GM18498 (cell line): ENCODE data around the gene MRNIP.

ENCODE experiments used
- ATAC-seq: cut with Tn5 transposase; IDR thresholded peaks from one replicate; pipeline ENCODE4 v1.9.1; 2021; ENCODE audit warnings: mild to moderate bottlenecking, moderate library complexity; ENCODE audit not compliant: unreplicated experiment

Gene MRNIP

DNA sequence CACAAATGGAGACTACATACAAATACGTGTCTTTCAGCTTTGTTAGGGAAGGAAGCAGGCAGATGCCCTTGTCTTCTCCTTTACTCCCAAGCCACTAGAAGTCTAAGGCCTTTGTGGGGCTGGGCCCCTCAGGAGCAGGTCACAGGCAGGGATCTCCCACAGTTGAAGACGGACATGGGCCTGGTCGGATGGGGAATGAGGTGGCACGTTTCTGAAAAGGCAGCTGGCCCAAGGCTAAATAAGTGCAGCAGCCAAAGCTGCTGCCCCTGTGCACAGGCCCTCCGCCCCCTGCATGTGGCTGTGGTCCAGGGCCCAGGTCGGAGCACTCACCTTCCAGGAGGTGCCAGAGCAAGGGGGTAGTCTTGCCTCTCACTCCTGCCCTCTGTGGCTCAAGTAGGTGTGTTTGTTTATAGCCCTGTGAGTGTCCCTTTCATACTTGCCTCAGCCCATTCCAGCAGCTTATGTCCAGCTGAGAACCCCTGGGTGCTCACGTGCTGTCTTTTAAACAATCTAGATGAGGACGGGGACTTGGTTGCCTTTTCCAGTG lies 36.1 kb downstream of the MRNIP start:
- ATAC-seq = no peak

DNA sequence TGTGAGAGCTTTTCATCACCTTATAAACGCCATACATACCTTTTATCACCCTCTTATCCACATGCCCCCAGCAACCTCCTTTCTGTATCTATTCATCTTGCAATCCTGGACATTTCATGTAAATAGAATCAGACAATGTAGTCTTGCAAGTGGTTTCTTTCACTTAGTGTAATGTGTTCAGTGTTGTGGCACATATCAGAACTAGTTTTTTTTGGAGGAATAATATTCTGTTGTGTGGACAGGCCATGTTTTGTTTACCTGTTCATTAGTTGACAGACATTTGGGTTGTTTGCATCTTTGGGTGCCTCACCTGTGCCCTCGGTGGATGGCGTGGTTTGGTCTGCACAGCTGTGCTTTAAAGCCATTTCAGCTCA lies 36.6 kb downstream of the MRNIP start:
- ATAC-seq = no peak

DNA sequence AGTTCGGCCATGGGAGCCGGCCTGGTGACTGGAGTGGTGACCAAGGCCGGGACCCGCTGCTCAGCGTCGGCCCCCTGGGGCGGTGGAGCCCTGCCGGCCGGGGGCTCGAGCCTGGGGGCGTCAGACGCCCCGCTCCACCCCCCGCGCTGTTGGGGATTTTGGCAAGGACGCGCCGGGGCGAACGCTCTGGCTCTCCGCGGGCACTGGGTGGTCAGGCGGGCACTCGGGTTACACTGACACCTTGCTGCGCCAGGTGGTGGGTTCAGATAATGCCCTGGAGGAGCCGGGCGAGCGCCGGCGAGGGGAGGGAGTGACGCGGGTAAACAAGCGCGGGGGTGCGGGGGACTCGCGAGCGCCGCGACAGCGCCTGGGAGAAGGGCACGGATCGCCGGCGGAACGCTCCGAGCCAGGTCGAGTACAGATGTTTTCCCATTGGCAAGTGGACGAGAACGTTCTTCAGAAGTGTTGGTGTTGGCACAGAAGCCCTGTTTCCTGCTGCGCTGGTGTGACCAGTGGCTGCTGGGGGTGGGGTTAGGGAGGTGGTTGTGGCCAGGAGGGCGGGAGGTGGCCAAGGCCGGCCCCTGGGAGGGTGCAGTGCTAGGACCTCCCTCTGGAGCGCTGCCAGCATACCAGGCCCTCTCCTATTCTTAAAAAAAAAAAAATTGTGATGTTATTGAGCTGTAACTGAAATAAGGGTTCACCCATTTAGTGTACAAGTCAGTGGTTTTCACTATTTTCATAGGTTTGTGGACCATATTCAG lies 37.1 kb downstream of the MRNIP start:
- peak; percentile 52 for ATAC-seq

DNA sequence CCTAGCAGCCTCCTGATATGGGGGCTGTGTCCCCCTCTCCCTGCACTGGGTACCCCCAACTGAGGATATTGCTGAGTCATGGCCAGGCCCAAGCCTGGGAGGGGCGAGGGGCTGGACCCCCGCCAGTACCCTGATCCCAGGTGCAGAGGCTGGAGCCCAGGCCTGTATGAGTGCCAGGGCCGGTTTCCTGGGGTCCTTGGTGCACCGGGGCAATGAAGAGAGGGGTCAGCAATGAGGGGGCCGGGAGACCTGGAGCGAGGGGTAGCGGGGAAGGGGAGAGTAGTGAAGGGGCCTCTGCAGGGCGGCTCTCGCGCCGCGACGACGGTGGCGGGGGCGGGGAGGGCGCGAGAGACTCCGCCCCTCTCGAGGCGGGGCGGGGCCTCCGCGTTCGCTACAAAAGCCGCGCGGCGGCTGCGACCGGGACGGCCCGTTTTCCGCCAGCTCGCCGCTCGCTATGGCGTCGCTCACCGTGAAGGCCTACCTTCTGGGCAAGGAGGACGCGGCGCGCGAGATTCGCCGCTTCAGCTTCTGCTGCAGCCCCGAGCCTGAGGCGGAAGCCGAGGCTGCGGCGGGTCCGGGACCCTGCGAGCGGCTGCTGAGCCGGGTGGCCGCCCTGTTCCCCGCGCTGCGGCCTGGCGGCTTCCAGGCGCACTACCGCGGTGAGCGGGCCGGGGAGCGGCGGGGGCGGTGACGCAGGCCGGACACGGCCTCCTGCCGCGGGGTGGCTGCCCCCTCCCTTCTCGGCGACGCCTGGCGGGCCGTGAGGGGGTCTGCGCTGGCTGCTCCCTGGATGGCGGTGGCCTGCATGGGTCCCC lies 37.9 kb downstream of the MRNIP start, which contains the start of gene SQSTM1:
Gene SQSTM1, plus strand, starts transcription at position 423 of the 815 bp plus-strand sequence. Its CDS starts 32 bp downstream, at position 455.
- ATAC-seq = peak; percentile 45

DNA sequence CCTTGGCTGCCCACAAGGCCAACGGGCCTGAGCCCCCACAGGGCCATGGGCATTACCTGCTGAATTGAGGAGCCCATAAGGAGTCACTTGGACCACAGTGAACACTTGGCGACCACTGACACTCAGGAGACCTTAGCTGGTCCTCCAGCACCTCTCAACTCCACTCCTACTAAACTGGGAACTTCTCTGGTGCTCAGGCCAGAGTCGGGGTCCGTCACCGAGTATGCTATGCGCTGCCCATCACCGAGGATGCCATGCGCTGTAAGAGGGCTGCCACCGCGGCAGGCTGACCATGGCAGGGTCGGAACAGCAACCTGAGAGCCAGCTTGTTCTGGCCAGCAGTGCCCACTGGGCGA lies 38.5 kb downstream of the MRNIP start:
- ATAC-seq = no peak

DNA sequence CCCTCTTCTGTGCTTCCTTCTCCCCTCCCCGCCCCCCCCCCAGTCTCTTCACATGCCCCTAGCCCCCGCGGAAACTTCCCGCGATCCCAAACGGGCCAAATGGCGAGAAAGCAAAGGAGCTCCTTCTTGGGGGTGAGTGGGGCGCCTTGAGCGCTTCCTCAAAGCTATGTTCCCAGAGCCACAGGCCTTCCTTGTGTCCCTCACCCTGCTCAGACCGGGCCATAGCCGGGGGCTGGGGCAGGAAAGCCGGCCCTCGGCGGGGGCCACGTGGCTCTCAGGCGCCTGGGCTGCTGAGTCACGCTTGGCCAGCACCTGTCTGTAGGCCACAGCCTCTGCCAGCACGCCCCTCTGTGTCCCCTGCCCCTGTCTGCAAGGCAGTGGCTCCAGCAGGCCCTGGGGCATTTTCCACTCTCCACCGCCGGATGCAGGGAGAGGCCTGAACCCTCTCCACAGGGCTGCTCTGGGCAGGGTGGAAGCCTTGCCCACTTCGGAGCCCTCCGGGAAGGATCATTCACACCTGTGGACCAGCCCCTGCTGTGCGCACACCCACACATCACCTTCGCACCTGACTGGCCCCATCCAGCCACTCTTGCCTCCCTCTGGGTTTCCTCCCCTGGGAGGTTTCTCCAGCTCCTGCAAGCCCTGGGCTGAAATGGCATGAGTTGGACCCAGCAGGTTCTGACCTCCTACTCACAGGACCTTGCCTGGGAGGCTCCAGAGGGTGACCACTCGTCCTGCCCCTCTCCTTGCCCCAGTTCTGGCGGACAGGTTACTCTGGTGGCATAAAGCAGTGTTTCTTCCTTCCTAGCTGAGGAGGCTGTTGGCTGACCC lies 39.1 kb downstream of the MRNIP start:
- no peak for ATAC-seq

DNA sequence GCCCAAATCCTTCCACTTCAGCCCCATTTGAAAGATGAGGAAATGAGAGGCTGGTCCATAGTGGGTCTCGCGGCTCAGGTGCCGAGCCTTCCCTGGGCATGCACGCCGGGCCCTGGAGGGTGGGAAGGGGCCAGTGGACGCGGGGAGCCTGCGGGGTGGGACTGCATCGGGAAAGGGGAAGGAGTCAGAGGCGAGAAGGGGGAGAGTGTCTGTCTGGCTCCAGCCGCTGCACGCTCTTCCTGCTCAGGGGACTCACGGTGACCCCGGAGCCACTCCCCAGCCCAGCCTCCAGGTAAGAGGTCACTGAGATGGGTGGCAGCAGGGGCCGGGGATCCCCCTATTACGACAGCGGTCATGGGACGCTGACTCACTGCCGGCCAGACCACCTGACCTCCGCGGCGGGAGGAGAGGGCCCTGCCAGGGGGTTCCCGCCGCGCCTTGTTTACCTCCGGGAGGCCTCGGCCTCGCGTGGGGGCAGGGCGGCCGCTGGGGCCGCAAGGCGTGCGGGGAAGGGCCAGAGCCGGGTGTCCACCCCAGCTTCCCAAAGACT lies 39.8 kb downstream of the MRNIP start:
- ATAC-seq = peak; percentile 66

DNA sequence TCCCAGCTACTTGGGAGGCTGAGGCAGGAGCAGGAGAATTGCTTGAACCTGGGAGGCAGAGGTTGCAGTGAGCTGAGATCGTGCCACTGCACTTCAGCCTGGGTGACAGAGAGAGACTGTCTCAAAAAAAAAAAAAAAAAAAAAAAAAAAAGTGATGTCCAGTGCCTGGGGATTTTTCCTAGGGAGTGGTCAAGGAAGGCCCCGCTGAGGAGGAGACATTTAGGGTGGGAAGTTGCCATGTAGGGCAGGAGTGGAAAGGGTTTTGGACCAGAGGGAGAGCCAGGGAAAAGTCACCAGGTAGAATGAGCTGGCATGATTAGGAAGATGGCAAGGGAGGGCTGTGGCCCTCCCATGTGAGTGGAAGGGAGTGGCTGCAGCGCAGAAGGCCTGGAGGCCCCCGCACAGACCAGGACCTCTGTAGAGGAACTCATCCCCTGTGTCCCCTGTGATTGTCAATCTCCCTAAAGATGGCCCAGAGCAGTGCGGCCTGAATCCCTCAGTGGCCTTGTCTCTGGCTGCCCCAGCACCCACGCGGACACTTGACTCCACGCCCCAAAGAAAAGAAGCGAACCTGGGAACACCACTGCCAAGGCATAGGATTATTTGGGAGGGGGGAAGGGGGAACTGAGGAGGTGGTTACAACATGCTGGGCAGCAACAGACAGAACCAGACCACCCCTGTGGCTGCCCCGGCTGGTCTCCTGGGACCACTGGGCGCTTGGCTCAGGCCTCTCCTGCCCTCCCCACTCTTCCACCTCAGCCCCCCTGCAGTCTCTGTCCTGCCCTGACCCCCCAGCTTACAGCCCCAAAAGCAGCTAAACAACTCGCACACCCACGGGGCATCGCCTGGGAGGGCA lies 40.5 kb downstream of the MRNIP start:
- no peak for ATAC-seq

DNA sequence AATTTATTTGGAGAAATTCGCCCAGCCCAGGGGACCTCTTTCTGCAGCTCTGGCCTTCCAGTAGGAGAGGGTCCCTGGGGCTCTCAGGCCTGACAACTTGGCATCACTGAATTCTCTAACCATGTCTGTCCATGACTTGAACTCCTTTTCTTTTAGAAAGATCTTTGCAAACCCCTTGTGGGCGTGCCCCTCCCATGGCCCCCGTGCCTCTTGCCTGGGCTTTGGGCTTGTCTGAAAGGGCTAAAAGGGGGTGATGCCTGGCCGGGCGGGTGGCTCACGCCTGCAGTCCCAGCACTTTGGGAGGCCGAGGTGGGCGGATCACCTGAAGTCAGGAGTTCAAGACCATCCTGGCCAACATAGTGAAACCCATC lies 41.2 kb downstream of the MRNIP start:
- ATAC-seq = no peak

DNA sequence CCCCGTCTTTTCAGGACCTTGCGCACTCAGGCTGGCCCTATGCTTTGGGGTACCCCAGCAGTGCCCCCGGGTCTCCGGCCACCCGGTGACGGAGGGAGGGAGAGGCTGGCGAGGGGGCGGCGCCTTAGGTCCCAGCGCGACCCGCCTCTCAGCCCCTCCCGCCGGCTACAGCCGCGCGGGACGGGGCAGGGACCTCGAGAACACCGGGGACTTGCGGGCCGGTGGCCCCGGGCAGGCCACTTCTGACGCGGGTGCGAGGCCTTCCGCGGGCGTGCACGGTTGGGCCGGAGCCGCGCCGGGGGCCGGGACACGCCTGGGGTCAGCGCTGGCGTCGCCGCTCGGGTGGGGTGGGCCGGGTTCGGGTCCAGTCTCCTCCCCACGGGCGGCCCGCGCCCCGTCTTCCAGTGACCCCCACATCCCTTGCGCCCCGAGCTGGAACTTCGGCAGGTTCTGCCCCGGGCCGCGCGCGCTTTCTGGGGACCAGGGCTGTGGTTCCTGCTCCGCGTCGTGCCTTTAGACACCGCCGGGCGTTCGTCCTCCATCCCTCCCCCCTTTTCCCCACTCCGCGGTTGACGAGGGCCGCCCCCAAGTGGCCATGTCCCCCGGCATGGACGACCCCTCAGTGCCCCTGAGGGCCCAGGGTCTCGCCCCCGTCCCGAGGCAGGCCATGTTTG lies 41.7 kb downstream of the MRNIP start:
- ATAC-seq = no peak

DNA sequence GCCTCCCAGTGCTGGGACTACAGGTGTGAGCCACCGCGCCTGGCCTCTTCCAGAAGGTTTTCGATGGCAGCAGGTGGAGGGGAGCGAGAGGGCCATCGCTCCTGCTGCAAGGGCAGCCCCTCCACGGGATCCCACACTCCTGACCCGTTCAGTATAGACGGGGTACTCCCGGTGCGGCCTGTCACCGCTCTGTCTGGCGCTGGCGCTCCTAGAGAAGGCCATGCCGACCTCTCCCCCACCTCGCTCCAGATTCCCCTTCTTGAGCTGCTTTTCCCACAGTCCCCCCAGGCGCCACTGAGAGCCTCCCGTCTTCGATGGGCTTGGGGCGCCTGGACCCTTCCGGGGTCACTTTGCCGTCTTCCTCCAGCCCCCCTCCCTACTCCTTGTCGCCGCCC lies 42.2 kb downstream of the MRNIP start:
- ATAC-seq = no peak

DNA sequence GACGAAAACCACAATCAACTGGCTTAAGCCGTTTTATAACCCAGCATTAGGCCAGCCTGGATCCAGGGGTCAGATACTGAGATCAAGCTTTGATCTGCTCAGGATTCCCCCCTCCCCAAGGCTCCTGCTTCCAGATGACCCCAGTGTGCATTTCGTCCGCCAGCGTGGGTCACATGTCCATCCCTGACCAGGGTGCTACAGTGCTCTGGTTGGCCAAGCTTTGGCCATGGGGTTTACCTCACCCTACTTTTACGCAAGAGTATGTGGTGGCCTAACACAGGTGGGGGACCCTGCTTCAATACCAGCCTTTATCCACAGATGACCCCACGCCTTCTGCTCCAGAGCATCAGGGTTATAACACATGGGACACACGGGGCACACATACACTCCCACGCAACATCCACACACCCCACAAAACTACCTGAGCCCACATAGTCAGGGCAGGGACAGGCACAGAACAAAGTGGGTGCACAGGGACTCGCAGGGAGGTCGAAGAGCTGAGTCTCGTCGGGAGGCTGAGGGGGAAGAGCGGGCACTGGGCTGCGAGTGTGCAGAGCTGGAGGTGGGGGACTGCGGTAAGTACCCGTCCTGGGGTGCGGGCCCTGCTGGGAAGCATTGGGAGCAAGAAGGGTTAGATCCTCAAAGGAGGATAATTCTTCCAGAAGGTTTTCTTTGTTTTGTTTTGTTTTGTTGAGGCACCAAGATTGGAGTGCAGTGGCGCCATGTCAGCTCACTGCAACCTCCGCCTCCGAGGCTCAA lies 42.9 kb downstream of the MRNIP start:
- ATAC-seq = no peak

DNA sequence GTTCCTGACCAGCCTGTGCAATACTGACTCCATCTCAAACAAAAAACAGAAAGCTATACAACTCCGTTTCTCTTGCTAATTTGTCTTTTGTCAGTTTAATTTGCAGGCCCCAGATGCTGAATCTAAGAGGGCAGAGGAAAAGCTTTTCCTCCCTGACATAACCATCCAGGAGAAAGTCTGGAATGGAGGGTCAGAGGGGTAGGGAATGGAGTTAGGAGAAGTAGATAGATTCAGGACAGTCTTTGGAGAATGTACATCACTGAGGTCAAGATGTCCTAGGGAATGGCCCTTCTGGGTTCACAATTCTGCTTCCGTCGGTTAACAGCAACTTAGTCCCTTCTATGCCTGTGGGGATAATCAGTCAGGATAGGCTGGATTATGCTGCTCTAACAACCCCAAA lies 44.5 kb downstream of the MRNIP start:
- ATAC-seq = no peak

DNA sequence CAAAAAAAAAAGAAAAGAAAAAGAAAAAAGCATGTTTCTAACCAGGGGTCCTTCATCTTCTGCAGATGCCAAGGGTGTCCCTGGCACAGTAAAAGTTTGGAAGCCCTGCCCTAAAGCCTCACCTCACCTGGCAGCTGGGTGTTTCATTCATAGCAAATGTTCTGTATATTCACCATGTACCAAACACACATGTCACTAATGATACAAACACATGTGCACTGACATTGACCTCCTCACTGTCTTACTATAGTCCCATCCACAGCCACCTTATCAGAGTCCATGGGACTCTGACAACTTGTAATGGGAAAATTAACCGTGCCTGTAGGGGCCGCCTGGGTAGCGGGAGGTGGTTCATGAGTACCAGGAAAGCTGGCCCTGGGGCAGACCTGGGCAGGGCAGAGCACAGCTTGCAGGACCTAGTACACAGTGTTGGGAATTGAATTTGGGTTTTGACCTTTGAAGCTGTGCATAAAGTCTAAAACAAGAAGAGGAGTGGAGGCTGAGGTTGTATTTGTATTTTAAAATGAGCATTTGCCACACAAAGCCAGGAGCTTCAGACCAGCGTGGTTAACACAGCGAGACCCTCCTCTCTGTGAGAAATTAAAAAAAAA lies 45.5 kb downstream of the MRNIP start:
- no peak for ATAC-seq

DNA sequence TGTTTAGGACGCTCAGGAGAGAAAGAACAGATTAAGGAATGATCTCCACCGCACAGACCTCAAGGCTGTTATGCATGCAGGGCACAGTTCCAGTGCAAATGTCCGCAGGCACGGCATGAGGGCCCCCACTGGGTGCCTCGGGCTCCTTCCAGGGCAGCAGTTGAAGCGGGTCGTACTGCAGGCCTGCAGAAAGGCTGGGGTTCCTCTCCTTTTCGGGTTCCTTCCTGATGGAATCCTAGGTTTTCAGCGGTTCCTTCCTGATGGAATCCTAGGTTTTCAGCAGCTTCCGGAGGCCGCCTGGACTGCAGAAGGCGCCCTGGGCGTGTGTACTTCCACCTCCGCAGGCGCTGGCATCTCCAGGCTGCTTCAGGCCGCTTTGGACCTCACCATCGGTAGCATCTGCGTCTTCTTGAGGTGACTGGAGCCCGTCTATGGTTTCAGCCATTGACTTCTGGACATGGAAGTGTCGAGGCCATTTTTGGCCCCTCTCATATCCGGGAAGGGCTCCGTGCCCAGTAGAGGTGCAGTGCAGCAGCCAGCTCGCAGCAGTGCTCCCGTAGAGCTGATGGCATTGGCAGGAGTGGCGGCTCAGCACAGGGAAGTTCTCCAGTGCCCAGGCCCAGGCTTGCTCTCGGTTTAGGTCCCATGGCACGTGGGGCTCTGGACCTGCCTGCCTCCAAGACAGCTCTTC lies 46.3 kb downstream of the MRNIP start:
- ATAC-seq = no peak

DNA sequence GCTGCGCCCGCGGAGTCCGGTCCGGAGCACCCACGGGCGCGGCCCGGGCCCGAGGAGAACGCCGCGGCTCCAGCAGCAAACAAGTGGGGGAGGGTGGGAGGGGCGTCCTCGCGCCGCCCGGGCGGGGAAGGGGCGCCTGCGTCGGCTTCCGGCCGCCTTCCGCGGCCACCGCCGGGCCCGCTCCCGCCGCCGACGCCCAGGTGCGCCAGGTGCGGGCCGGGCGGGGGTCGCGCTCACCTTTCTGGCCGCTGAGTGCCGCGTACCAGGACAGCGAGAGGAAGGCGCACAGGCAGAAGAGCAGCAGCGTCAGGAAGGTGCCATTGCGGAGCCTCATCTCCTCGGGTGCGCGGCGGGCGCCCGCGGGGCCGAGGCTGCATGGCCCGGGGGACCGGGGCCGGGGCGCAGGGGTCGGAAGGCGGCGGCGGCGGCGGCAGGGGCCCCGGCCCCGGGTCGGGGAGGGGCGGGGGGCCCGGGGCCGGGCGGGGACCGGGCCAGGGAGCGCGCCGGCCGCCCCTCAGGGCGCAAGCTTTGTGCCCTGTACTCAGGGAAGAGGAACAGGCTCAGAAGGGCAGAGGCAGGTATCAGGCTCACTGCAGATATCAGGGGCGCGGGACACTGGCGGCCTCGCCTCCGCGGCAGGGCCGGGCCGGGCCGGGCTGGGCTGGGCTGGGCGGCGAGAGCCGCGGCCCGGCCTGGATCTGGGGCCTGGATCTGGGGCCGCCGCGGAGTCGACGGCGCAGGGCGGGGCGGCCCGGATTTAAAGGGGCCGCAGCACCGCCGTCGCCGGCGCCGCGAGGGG lies 52.2 kb downstream of the MRNIP start, which contains the start of gene MGAT4B:
Gene MGAT4B, minus strand, starts transcription at position 617 of the 799 bp plus-strand sequence. Its CDS starts 283 bp downstream, at position 334.
- peak; percentile 76 for ATAC-seq
